AG09309 (cell line): Measurements from ENCODE around the gene RBM38.

ENCODE experiments used
- DNase-seq: peaks from one replicate; pipeline ENCODE4 v3.0.0-alpha.2; 2010; ENCODE audit warnings: low read depth
- H3K4me3 ChIP-seq: 2 replicates; pipeline ENCODE4 v1.5.1; 2011; ENCODE audit warnings: mild to moderate bottlenecking, low read depth, low read length, moderate library complexity; ENCODE audit not compliant: control insufficient read depth
- CTCF ChIP-seq: IDR thresholded peaks from 2 replicates; pipeline ENCODE4 v1.5.1; 2011; ENCODE audit warnings: mild to moderate bottlenecking, low read depth, low read length, inconsistent platforms; ENCODE audit not compliant: insufficient read depth, control insufficient read depth; ENCODE audit errors: missing control alignments

Gene RBM38

GRCh38 chr20:57398231-57398821 is 7.1 kb downstream of the RBM38 start:
- no peak for TF ChIP-seq CTCF
- no peak overlapping the region for H3K4me3 ChIP-seq
- DNase-seq = no peak

GRCh38 chr20:57398901-57399535 is 7.8 kb downstream of the RBM38 start:
- H3K4me3 ChIP-seq = no peak overlapping the region
- no peak for TF ChIP-seq CTCF
- no peak for DNase-seq

GRCh38 chr20:57399587-57400155 is 8.5 kb downstream of the RBM38 start:
- no peak for TF ChIP-seq CTCF
- no peak overlapping the region for H3K4me3 ChIP-seq
- no peak for DNase-seq

- no peak for TF ChIP-seq CTCF
- no peak overlapping the region for H3K4me3 ChIP-seq
- DNase-seq = no peak
Observed at GRCh38 chr20:57400231-57400701, 9.1 kb downstream of the RBM38 start.

- H3K4me3 ChIP-seq = no peak overlapping the region
- DNase-seq = no peak
- no peak for TF ChIP-seq CTCF
Observed at GRCh38 chr20:57400821-57401564, 9.8 kb downstream of the RBM38 start.

- no peak overlapping the region for H3K4me3 ChIP-seq
- TF ChIP-seq CTCF = no peak
Observed at GRCh38 chr20:57401565-57401918, 10.3 kb downstream of the RBM38 start.

More at GRCh38 chr20:57401565-57401918, 10.3 kb downstream of the RBM38 start:
- DNase-seq = no peak
